GM19452 (cell line): ENCODE data around the gene COL4A2.
"Not testable (repeated sequence)": the region's sequence is repeated elsewhere in the genome, so short reads cannot be mapped to it uniquely, and the experiment has no call there.

Source experiments
- ATAC-seq: cut with Tn5 transposase; IDR thresholded peaks from one replicate; pipeline ENCODE4 v1.9.1; 2021; ENCODE audit not compliant: unreplicated experiment

The COL4A2 gene

DNA sequence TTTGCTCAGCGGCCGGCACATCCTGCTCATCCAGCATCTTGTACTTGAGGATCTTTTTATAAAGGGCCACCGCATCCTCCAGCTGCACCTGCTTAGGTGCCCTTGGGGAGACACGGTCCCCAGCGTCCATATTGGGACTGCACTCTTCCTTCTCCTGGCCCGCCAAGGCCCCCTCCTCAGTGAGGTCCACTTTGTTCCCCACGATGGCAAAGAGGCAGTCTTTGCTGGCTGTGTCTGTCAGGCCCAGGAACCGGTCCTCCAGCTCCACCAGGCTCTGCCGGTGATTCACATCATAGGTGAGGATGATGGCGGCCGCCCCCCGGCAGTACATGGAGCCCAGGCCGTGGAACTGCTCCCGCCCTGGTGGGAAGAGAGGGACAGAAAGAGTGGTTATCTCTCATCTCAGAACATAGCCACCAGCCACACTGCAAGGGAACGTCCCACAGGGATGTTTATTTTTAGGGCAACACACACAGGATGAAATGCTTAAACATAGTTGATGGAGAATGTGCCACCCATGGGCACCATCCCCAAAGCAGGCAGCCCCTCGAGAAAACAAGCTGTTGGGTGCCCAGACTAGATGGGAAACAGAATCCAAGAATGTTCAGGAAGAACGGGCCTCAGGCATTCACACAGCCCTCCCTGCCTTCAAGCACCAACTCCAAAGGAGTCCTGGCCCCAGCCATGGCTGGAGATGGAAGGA lies 216.9 kb downstream of the COL4A2 start:
- no peak for ATAC-seq

- ATAC-seq = no peak
Measured at GRCh38 chr13:110524541-110525257, 217.6 kb downstream of the COL4A2 start.

GRCh38 chr13:110525328-110526319 lies 218.5 kb downstream of the COL4A2 start:
- peak; percentile 90 for ATAC-seq

DNA sequence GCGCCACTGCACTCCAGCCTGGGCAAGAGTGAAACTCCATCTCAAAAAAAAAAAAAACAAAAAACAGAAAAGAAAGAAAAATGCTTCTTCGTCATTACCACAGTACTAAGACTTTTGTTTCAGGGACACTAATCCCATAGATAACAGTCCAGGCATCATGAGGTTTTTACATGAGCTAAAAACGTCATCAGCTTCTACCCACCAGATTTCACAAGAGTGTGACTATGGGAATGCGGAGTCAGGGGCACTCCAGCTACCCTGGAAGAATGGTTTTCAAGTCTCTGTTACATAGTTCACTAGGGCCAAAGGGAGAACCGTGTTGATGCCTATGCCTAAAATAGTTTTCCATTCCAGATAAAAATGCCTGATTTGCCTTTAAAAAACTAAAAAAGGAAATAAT lies 221.3 kb downstream of the COL4A2 start:
- no peak for ATAC-seq

GRCh38 chr13:110528911-110529310 lies 221.8 kb downstream of the COL4A2 start:
- no peak for ATAC-seq

DNA sequence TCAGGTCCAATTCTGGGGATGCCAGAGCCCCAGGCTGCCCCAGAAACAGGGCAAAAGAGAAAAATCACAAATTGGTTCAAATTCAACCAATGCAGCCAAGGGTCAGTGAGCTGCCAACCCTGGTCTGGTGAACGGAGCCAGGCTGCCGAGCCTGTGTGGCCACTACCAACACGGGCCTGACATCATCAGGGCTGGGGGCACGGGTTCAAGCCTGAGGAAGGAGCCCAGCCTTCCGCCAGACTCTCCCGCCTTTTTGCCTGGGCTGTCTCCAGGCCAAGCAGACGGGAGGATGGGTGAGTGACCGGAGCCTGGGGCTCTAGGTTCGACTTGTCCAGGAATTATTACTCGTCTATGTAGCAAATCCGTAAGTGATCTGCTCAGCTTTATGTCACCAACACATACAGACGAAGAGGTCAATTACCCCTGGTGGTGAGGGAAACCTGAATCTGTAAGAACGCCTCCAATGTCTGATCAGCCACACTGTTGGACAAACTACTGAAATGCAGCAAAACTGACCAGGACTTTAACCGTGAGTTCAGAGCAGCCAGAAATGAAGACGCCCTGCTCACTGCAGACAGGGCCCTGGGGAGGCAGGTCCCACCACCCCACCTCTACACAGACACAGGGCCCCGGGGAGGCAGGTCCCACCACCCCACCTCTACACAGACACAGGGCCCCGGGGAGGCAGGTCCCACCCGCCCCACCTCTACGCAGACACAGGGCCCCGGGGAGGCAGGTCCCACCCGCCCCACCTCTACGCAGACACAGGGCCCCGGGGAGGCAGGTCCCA lies 222.6 kb downstream of the COL4A2 start:
- no peak for ATAC-seq

DNA sequence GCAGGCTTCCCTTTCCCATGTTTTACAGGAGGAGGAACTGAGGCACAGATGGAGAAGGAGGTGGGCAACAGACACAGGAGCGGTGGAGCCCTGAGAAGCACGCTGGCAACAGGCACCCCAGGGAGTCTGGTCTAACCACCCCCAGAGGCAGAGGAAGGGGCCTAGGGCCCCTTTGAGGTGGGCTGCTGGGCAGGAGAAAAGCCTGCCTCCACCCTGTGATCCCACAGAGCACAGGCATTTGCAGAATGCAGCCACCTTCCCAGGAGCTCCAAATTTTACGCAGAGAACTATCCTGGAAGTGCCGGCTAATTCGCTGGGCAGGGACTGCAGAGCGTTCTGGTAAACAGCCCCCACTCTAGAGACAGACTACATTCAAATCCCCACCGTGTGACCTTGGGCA lies 224.0 kb downstream of the COL4A2 start:
- ATAC-seq = no peak

- ATAC-seq = no peak
Measured at GRCh38 chr13:110531671-110532083, 224.6 kb downstream of the COL4A2 start.

- ATAC-seq = not testable (repeated sequence)
Measured at GRCh38 chr13:110532258-110532657, 225.2 kb downstream of the COL4A2 start.

DNA sequence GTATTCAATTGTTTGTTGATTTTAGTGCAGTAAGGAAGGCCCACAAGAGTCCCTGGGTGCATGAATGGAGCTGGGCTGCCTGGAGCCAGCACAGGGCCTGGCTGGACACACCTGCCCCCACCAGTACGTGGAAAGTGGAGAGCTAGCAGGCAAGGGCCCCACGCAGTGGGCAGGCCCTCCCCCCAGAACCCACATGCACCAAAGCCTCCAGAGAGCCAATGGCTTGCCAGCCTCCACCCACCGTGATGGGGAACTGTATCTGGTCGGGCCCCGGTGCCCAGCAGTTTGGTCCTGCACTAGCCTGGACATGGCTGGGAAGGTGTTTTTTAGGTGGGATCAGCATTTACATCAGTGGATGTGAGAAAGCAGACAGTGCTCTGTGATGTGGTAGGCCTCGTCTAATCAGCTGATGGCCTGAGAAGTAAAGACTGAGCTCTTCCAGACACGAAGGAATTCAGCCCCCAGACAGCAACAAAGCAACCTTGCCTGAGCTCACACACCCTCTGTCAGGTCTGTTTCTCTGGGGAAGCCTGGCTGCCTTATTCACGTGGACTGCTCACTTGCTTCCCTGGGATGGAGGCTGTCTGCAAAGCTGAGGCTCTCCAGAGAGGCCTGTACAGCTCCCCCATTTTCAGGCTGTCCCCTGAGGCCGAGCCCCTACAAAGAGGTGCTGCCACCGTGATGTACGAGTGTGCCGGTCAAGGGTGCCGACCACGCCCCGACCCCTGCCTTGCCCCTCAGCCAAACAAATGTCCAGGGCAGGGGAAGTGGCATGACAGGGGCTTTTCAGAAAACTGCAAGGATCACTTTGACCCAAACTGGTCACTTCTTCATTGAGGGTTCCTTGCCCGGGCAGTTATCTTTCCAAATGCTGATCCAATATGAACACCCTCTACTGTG lies 226.9 kb downstream of the COL4A2 start:
- no peak for ATAC-seq

GRCh38 chr13:110535526-110535925 lies 228.4 kb downstream of the COL4A2 start:
- no peak for ATAC-seq

DNA sequence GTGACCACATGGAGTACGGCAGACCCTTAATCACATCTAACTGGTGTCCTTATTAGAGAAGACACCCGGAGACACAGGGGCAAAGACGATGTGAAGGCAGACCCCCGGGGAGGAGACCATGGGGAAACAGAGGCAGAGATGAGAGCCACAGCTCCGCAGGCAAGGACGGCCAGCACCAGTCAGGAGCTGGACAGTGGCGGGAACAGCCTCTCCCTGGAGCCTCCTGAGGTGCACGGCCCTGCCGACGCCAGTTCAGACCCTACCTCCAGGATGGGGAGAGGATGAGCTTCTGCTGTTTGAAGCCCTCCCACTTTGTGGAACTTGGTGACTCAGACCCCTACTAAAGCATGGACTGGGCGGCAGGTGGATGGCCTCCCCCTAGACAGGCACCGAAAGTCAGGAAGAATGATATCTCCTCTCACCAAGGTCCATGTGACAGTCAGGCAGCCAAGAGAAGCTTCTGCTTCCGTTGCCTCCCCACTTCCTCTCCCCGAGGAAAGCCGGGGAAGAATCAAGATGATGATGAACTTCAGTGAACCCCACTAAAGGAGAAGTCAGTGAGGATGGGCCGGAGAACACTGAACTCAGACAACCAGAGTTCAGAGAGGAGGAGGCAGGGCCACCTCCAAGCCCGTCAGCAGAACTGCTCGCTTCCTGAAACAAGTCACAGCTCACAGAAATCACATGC lies 229.1 kb downstream of the COL4A2 start:
- ATAC-seq = no peak

GRCh38 chr13:110538632-110539031 lies 231.5 kb downstream of the COL4A2 start:
- peak; percentile 66 for ATAC-seq

- no peak for ATAC-seq
Measured at GRCh38 chr13:110539894-110540293, 232.8 kb downstream of the COL4A2 start.

GRCh38 chr13:110540871-110541525 lies 233.9 kb downstream of the COL4A2 start:
- no peak for ATAC-seq

DNA sequence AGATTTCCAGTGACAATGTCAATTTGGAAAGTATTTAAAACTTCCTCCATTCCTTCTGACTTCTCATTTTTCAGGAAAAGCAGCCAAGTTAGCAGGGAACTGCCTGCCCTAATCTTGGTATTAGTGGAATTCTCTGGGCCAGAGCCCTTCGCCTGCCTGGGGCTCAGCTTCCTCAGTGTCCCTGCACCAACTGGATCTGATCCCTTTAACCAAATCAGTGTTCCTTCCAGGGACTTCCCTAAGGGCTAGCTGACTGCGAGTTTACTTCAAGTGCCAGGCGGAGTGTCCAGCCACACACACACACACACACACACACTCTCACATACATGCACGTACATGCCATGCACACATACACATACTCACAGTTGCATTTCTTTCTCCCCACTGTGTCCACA lies 234.4 kb downstream of the COL4A2 start:
- no peak for ATAC-seq

- ATAC-seq = no peak
Measured at GRCh38 chr13:110542169-110542796, 235.2 kb downstream of the COL4A2 start.

- ATAC-seq = no peak
Measured at GRCh38 chr13:110546378-110546777, 239.3 kb downstream of the COL4A2 start.
